ENCODE results near the gene DLGAP1.

DLGAP1 gene

GRCh38 chr18:3872641-3873040 is 582.5 kb downstream of the DLGAP1 start:
- H3K4me3 ChIP-seq (ENCODE audit: low read depth, low read length) = no peak overlapping the region
- no peak for TF ChIP-seq CTCF (IDR thresholded peaks at IDR 0.05; ENCODE audit: borderline replicate concordance, insufficient read depth, low read depth, low read length)

GRCh38 chr18:3871687-3872086 is 583.4 kb downstream of the DLGAP1 start:
- no peak overlapping the region for H3K4me3 ChIP-seq (ENCODE audit: low read depth, low read length)
- no peak for TF ChIP-seq CTCF (IDR thresholded peaks at IDR 0.05; ENCODE audit: borderline replicate concordance, insufficient read depth, low read depth, low read length)

GRCh38 chr18:3870914-3871313 is 584.2 kb downstream of the DLGAP1 start:
- TF ChIP-seq CTCF (IDR thresholded peaks at IDR 0.05; ENCODE audit: borderline replicate concordance, insufficient read depth, low read depth, low read length) = no peak
- no peak overlapping the region for H3K4me3 ChIP-seq (ENCODE audit: low read depth, low read length)

GRCh38 chr18:3869848-3870247 is 585.3 kb downstream of the DLGAP1 start:
- H3K4me3 ChIP-seq (ENCODE audit: low read depth, low read length) = no peak overlapping the region
- TF ChIP-seq CTCF (IDR thresholded peaks at IDR 0.05; ENCODE audit: borderline replicate concordance, insufficient read depth, low read depth, low read length) = no peak

- TF ChIP-seq CTCF (IDR thresholded peaks at IDR 0.05; ENCODE audit: borderline replicate concordance, insufficient read depth, low read depth, low read length) = no peak
- H3K4me3 ChIP-seq (ENCODE audit: low read depth, low read length) = no peak overlapping the region
These were observed 587.2 kb downstream of the DLGAP1 start for GRCh38 chr18:3867864-3868311.

GRCh38 chr18:3867236-3867635 is 587.9 kb downstream of the DLGAP1 start:
- TF ChIP-seq CTCF (IDR thresholded peaks at IDR 0.05; ENCODE audit: borderline replicate concordance, insufficient read depth, low read depth, low read length) = no peak

GRCh38 chr18:3864669-3865298 is 590.3 kb downstream of the DLGAP1 start:
- no peak overlapping the region for H3K4me3 ChIP-seq (ENCODE audit: low read depth, low read length)
- TF ChIP-seq CTCF (IDR thresholded peaks at IDR 0.05; ENCODE audit: borderline replicate concordance, insufficient read depth, low read depth, low read length) = no peak

More at GRCh38 chr18:3867236-3867635, 587.9 kb downstream of the DLGAP1 start:
- no peak overlapping the region for H3K4me3 ChIP-seq (ENCODE audit: low read depth, low read length)

All from GM12875 (cell line).